Activated CD4-positive, alpha-beta T cell treated with anti-CD3 and anti-CD28 coated beads, Interleukin-2, amount 50 U/mL, for 1 hour (primary cell): ENCODE measurements around the gene PTPRB.
"Not testable (repeated sequence)": the region's sequence is repeated elsewhere in the genome, so short reads cannot be mapped to it uniquely, and the experiment has no call there.

Source experiments
- DNase-seq: peaks from one replicate; pipeline ENCODE4 v3.0.0-alpha.2; 2020

The PTPRB gene

DNA sequence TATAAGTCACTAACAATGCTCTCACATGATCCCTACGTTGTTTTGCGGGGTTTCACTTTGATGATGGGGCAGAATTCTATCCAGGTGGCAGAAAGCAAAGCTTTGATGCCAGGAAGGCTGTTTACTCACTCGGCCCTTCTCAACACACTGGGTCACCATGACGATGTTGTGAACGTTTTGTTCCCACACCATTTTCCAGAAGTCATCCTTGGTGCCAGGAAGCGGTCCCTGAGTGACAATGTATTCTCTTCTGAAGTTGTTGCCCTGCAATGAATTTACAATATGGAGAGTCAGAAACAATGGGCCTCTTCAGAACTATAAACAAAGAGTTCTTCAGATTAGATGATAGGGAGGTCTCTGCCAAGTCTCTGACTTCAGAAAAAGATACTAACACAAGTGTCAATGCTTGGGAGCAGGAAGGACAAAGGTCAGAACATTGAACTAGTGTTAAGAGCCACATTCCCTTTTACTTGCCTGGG, 101.3 kb downstream of the PTPRB start:
- no peak for DNase-seq

DNA sequence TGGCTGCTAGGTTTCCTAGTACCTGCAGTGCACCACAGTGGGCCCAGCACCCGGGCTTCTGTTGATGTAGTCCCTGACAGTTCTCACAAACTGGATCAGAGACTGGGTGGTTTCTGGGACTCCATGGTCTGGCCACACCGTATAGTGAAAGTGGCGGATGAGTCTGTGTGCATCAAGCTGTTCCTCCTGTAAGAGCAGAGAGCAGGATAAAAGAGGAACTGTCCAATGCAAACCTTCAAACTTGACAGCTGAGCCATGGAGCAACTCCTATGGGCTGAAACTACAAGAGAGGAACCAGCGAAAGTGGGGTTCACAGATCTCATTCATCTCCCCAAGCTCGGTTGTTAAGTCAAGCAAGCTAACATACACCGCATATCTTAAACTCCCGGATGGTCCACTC, 102.8 kb downstream of the PTPRB start:
- no peak for DNase-seq

GRCh38 chr12:70529647-70530046, 107.6 kb downstream of the PTPRB start:
- no peak for DNase-seq

- DNase-seq, result no peak
These were observed 116.4 kb downstream of the PTPRB start for GRCh38 chr12:70520847-70521246.

DNA sequence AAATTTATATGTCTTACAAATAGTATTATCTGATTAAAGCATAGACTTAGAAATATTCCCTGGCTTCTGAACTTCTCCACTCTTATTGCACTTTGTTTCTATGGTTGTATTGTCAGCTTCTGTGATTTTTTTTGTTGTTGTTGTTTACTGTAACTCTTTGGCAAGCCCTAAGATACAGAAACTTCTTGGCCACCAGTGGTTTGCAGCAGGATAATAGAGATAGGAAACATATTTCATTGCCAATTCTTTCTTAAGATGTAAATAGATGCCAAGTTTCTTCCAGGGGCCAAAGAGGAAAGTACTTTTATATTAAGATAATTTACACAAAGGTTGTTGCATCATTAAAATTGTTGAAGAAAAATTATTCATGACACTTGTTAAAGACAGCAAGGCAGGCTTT, 123.8 kb downstream of the PTPRB start:
- no peak for DNase-seq

- no peak for DNase-seq
These were observed 129.1 kb downstream of the PTPRB start for GRCh38 chr12:70508178-70508577.

GRCh38 chr12:70507442-70507841, 129.8 kb downstream of the PTPRB start:
- no peak for DNase-seq

- DNase-seq, result no peak
These were observed 139.7 kb downstream of the PTPRB start for GRCh38 chr12:70497508-70497907.

GRCh38 chr12:70492904-70493303, 144.3 kb downstream of the PTPRB start:
- not testable (repeated sequence) for DNase-seq

GRCh38 chr12:70490928-70491327, 146.3 kb downstream of the PTPRB start:
- not testable (repeated sequence) for DNase-seq

DNA sequence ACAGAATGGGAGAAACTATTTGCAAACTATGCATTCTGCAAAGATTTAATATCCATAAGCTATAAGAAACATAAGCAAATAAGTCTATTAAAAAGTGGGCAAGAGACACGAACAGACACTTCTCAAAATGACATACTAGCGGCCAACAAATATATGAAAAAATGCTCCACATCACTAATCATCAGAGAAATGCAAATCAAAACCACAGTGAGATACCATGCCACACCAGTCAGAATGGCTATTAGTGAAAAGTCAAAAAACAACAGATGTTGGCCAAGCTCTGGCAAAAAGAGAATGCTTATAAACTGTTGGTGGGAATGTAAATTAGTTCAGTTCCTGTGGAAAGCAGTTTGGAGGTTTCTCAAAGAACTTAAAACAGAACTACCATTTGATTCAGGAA, 149.8 kb downstream of the PTPRB start:
- DNase-seq, result no peak

DNA sequence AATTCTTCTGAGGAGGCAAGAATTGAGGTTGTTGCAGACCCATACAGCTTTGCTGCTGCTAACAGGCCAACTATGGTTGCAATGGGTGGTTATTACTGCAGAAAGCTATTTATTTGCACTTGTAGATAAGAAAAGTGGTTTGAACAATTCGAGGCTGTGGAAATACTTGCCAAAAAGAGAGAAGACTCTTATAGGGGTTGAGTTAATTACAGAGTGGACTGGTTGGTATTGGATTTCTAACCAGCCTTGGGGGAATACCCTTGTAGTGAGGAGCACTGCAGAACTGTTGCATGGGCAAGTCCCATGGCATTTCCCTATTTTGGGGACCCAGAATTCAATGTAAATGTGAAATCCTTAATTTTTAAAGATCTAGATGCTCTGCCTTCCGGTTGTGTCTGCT, 150.6 kb downstream of the PTPRB start:
- DNase-seq, result no peak

- no peak for DNase-seq
These were observed 151.5 kb downstream of the PTPRB start for GRCh38 chr12:70485704-70486103.

GRCh38 chr12:70484464-70484863, 152.8 kb downstream of the PTPRB start:
- no peak for DNase-seq

DNA sequence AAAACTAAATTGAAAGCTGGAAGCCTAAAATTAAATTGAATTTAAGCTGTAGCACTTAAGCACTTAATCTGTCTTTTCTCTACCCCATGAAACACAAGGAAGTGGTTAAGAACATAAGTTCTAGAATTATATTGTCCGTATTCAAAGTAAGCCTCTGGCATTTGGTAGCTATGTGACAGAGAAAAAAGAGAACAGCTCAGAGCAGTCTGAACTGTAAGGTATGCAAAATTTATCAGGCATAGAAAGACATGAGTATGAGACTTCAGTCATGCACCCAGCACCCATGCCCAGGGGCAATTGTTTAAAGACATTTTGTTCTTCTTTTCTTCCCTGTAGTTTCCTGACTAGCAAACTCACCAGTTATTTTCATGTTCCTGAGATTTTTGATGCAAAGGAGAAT, 154.5 kb downstream of the PTPRB start:
- DNase-seq, result no peak

GRCh38 chr12:70469221-70469820, 167.9 kb downstream of the PTPRB start:
- DNase-seq, result no peak

DNA sequence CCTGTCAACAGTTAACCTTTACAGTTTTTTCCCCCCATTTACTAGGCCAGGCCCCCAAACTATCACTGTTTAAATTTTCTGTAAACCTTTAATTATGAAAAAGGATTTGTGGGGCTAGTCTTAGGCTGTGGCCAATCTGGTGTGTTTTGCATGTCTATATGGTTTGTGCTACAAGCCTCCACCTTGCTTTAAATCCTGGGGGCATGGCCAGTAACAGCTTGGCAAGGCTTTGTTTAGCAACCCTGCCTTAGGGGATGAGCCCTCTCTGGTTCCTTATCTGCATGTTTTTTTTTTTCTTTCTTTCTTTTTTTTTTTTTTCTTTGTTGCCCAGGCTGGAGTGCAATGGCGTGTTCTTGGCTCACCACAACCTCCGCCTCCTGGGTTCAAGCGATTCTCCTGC, 168.5 kb downstream of the PTPRB start:
- DNase-seq, result no peak

- DNase-seq, result no peak
These were observed 169.1 kb downstream of the PTPRB start for GRCh38 chr12:70467918-70468733.

GRCh38 chr12:70467476-70467875, 169.8 kb downstream of the PTPRB start:
- no peak for DNase-seq

DNA sequence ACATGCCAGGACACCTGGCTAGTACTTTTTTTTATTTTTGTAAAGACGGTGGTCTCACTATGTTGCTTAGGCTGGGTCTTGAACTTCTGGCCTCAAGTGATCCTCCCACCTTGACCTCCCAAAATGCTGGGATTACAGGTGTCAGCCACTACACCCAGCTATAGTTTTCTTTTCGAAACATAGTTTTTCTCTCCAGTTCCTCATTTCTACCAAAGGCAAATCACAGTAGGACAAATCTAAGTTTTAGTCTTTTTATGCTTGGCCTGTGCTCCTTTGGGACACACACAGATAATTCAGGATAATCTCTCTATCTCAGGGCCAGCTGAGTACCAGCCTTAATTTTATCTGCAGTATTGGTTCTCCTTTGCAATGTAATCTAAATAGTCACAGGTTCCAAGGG, 170.5 kb downstream of the PTPRB start:
- no peak for DNase-seq
